Panc1 (cell line): ENCODE results near the gene IL18RAP. TPM values are rescaled to one million over a fixed set of nuclear protein-coding genes. Genes with fewer than 3 reads are reported as not detected.

Source experiments
- ATAC-seq: fragments of 200-7000 bp; cut with Tn5 transposase; 2 replicates; pipeline ENCODE4 v1.9.1; 2020; ENCODE audit warnings: mild to moderate bottlenecking, moderate library complexity
- BruUV-seq: library from RNA; stranded (reverse); fragments of 400-500 nt; replicated peaks from 2 replicates; lab custom pipeline; 2021; lab: Mats Ljungman, UMichigan
- CTCF ChIA-PET: fragments of 300-600 bp; sonication (Branson Sonifier 250); formaldehyde crosslinking; loops from one replicate; lab custom pipeline; 2022; ENCODE audit warnings: antibody characterized with exemption; lab: Charles Lee
- POLR2A ChIA-PET: fragments of 300-600 bp; sonication (Branson Sonifier 250); formaldehyde crosslinking; loops from one replicate; lab custom pipeline; 2022; ENCODE audit warnings: antibody characterized with exemption; lab: Charles Lee
- DNase-seq: peaks from one replicate; pipeline ENCODE4 v3.0.0-alpha.2; 2010; ENCODE audit warnings: low read depth, low spot score
- H3K27ac ChIP-seq: 2 replicates; pipeline ENCODE4 v1.5.1; 2011; ENCODE audit warnings: mild to moderate bottlenecking, low read length, inconsistent platforms
- H3K27me3 ChIP-seq: fragments of 200-500 bp; sonication (Bioruptor generic); 2 replicates; pipeline ENCODE4 v1.6.0; 2014; ENCODE audit warnings: low read length, inconsistent platforms; ENCODE audit not compliant: control insufficient read depth, insufficient read depth
- H3K36me3 ChIP-seq: fragments of 200-500 bp; sonication (Bioruptor generic); 2 replicates; pipeline ENCODE4 v1.5.1; 2014; ENCODE audit warnings: inconsistent platforms, mild to moderate bottlenecking, low read length, moderate library complexity; ENCODE audit not compliant: control insufficient read depth, insufficient read depth
- H3K4me1 ChIP-seq: 2 replicates; pipeline ENCODE4 v1.5.1; 2011; ENCODE audit warnings: inconsistent platforms, mild to moderate bottlenecking, low read length, moderate library complexity; ENCODE audit not compliant: control insufficient read depth, insufficient read depth
- H3K4me3 ChIP-seq, 2 experiments: 2 replicates each; pipeline ENCODE4 v1.5.1; 2011 to 2012; ENCODE audit warnings: low read depth in 2 of 2, low read length in 2 of 2, mild to moderate bottlenecking in 2 of 2, inconsistent platforms in 1 of 2, moderate library complexity in 1 of 2
- H3K9me3 ChIP-seq: fragments of 200-500 bp; sonication (Bioruptor generic); 2 replicates; pipeline ENCODE4 v1.5.1; 2014; ENCODE audit warnings: low read depth, mild to moderate bottlenecking, inconsistent platforms, low read length, moderate library complexity; ENCODE audit not compliant: control insufficient read depth, insufficient read depth
- CTCF ChIP-seq: fragments of 450-650 bp; IDR thresholded peaks from 2 replicates; pipeline ENCODE4 v1.5.1; 2017; ENCODE audit warnings: mild to moderate bottlenecking
- POLR2AphosphoS5 ChIP-seq: IDR thresholded peaks from 2 replicates; pipeline ENCODE4 v1.6.1; 2012; ENCODE audit warnings: mild to moderate bottlenecking, low read depth, low read length, moderate library complexity
- SIN3A ChIP-seq: IDR thresholded peaks from 2 replicates; pipeline ENCODE4 v1.6.1; 2012; ENCODE audit warnings: low read depth, mild to moderate bottlenecking, low read length, moderate library complexity, borderline replicate concordance; ENCODE audit not compliant: insufficient read depth
- TCF7L2 ChIP-seq: IDR thresholded peaks from 2 replicates; pipeline ENCODE4 v1.6.1; 2011; ENCODE audit warnings: mild to moderate bottlenecking, low read depth, low read length, inconsistent platforms
- in situ Hi-C: cut with HindIII; loops from 2 replicates; pipeline ENCODE4 v1.10.0; 2016; ENCODE audit warnings: low sequenced_read_pairs, low pct_unique_long_range_greater_than_20kb
- intact Hi-C: fragments of 100-400 bp; cut with micrococcal nuclease; formaldehyde crosslinking; loops from one replicate; pipeline ENCODE4 v1.10.0; 2022; ENCODE audit not compliant: unreplicated experiment
- total RNA-seq: library from RNA; stranded (reverse); gene quantifications from one replicate; pipeline ENCODE4 v1.2.1, GENCODE V29; 2021; ENCODE audit not compliant: unreplicated experiment
- TF ChIP-seq, protein P1 (sequence below), 2 experiments: IDR thresholded peaks; 2 replicates each; pipeline ENCODE4 v1.6.1; 2011 to 2012; ENCODE audit warnings: low read depth in 2 of 2, control low read depth in 1 of 2, low read length in 1 of 2, mild to moderate bottlenecking in 1 of 2, moderate library complexity in 1 of 2; ENCODE audit not compliant: insufficient read depth in 1 of 2

IL18RAP gene
- total RNA-seq, 1 experiment from 2014 or later = not detected

DNA sequence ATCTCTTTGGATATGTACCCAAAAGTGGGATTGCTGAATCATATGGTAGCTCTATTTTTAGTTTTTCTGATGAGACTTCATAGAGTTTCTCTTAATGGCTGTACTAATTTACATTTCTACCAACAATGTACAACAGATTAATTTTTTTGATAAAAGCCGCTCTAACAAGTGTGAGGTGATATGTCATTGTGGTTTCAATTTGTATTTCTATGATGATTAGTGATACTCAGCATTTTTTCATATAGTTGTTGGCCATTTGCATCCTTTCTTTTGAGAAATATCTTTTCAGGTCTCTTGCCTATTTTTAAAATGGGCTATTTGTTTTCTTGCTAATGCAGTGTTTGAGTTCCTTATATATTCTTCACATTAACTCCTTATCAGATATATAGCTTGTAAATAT, 4.3 kb downstream of the IL18RAP start:
- no peak for TF ChIP-seq CTCF
- no peak for TF ChIP-seq POLR2AphosphoS5
- no peak for TF ChIP-seq SIN3A
- TF ChIP-seq, protein P1, sequence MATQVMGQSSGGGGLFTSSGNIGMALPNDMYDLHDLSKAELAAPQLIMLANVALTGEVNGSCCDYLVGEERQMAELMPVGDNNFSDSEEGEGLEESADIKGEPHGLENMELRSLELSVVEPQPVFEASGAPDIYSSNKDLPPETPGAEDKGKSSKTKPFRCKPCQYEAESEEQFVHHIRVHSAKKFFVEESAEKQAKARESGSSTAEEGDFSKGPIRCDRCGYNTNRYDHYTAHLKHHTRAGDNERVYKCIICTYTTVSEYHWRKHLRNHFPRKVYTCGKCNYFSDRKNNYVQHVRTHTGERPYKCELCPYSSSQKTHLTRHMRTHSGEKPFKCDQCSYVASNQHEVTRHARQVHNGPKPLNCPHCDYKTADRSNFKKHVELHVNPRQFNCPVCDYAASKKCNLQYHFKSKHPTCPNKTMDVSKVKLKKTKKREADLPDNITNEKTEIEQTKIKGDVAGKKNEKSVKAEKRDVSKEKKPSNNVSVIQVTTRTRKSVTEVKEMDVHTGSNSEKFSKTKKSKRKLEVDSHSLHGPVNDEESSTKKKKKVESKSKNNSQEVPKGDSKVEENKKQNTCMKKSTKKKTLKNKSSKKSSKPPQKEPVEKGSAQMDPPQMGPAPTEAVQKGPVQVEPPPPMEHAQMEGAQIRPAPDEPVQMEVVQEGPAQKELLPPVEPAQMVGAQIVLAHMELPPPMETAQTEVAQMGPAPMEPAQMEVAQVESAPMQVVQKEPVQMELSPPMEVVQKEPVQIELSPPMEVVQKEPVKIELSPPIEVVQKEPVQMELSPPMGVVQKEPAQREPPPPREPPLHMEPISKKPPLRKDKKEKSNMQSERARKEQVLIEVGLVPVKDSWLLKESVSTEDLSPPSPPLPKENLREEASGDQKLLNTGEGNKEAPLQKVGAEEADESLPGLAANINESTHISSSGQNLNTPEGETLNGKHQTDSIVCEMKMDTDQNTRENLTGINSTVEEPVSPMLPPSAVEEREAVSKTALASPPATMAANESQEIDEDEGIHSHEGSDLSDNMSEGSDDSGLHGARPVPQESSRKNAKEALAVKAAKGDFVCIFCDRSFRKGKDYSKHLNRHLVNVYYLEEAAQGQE (IDR thresholded peaks at IDR 0.05; ENCODE audit: insufficient read depth in 1 of 2, low read depth in 2 of 2, low read length in 1 of 2) = no peak
- TF ChIP-seq TCF7L2 = no peak
- DNase-seq (no peak), ATAC-seq (no peak)
- no peaks in the 10 kb centered on the region for H3K4me1 ChIP-seq
- ChIA-PET POLR2A (no interaction called here), CTCF (no interaction called here)
- in situ Hi-C loops = no loop called here
- no peak overlapping the region for H3K4me3 ChIP-seq
- BruUV-seq = no TSS peak
- no peak overlapping the region for H3K27ac ChIP-seq
- intact Hi-C loops = no loop called here
- H3K9me3 ChIP-seq = no peaks in the 10 kb centered on the region
- H3K27me3 ChIP-seq = peaks cover 6% of the 10 kb centered on the region
- H3K36me3 ChIP-seq = no peaks in the 10 kb centered on the region

- in situ Hi-C loops (no loop called here), intact Hi-C loops (no loop called here)
- Histone ChIP-seq H3K27ac (no peak overlapping the region), H3K4me3 (no peak overlapping the region), H3K4me1 (no peaks in the 10 kb centered on the region), H3K9me3 (no peaks in the 10 kb centered on the region), H3K36me3 (no peaks in the 10 kb centered on the region), H3K27me3 (peaks cover 4% of the 10 kb centered on the region; the same call in 1 of the 2 replicates)
- no TSS peak for BruUV-seq
- DNase-seq (no peak), ATAC-seq (no peak)
- TF ChIP-seq TCF7L2 (no peak), CTCF (no peak), SIN3A (no peak), POLR2AphosphoS5 (no peak)
- TF ChIP-seq, protein P1 (IDR thresholded peaks at IDR 0.05; ENCODE audit: insufficient read depth in 1 of 2, low read depth in 2 of 2, low read length in 1 of 2) = no peak
- CTCF ChIA-PET = no interaction called here
- POLR2A ChIA-PET = no interaction called here
These were observed 5.6 kb downstream of the IL18RAP start for GRCh38 chr2:102428573-102428972.
